CD4-positive, alpha-beta T cell treated with Interleukin-17A for 1 hour (primary cell): ENCODE measurements around the gene KYAT1.
A peak's percentile ranks its signal among the peaks of the same experiment; 100 is the strongest.
"Not testable (repeated sequence)": the region's sequence is repeated elsewhere in the genome, so short reads cannot be mapped to it uniquely, and the experiment has no call there.

Experiments used
- DNase-seq: peaks from one replicate; pipeline ENCODE4 v3.0.0-alpha.2; 2020

The KYAT1 gene

DNA sequence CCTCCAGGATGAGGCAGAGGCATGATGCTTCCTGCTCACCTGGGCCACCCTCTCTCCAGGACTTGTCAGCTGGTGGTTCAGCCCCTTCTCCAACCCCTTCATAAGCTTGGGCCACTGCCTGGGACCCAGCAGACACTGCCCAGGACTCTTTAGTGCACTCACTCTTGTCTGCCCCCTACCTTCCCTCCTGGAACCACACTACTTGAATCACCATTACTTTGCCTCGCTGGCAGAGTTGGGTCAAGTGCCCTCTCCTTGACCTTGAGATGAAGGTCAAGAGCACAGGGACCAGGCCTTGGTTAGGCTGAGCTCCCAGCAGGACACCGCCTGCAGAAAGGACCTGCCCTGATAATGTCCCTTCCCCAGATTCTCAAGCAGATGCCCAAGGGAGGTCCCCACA, 71.9 kb downstream of the KYAT1 start:
- no peak for DNase-seq

- DNase-seq = no peak
Measured at GRCh38 chr9:128809036-128809599, 72.6 kb downstream of the KYAT1 start.

DNA sequence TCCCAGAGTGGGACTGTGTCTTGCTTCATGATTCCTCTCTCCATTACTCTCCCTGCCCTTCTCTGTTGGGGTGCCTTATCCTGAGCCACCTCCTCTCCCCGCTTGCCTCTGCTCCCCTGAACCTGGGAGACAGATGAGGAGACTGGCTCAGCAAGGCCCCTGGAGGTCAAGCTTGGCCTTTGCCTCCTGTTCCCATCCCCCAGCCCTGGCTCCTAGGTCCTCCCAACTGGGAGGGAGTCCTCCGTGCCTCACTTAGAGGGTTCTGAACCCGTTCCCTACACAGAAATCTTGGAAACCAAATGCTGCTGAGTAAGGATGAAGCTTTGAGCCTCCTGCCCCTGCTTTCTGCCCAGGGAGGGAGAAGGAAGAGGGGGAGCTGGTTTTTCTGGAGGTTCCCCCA, 73.2 kb downstream of the KYAT1 start:
- DNase-seq = no peak

- no peak for DNase-seq
Measured at GRCh38 chr9:128807827-128808226, 73.9 kb downstream of the KYAT1 start.

GRCh38 chr9:128805661-128806060, 76.1 kb downstream of the KYAT1 start:
- DNase-seq = no peak

DNA sequence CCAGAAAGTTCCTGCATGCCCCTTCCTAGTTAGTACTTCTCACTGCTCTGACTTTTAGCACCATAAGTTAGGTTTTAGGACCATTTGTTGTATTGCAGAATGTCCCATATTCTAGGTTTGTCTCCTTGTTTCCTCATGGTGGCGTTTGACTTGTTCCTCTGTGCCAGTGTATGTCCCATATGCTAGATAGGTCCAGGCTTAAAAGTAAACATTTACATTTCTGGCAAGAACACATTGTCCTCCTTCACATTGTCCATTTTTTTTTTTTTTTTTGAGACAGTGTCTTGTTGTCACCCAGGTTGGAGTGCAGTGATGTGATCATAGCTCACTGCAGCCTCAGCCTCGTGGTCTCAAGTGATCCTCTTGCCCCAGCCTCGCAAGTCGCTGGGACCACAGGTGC, 79.3 kb downstream of the KYAT1 start:
- no peak for DNase-seq

- no peak for DNase-seq
Measured at GRCh38 chr9:128800061-128800460, 81.7 kb downstream of the KYAT1 start.

DNA sequence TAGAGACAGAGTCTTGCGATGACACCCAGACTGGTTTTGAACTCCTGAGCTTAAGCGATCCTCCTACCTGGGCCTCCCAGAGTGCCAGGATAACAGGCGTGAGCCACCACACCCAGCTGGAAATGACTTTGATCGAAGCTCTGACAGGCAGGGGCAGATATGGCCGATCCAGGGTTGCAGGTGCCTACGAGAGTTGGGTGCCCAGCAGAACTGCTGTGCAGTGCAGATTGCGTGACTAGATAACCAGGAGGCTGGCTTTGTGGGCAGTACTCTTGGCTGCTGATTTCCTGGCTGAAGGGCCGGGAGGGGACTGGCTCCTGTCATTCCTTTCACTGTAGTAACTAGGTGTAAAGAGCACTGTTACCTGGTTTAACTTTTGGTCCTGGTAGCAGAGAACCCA, 82.9 kb downstream of the KYAT1 start:
- DNase-seq = no peak

- not testable (repeated sequence) for DNase-seq
Measured at GRCh38 chr9:128794961-128795360, 86.8 kb downstream of the KYAT1 start.

- DNase-seq = no peak
Measured at GRCh38 chr9:128792978-128793686, 88.6 kb downstream of the KYAT1 start.

- DNase-seq = no peak
Measured at GRCh38 chr9:128792134-128792533, 89.6 kb downstream of the KYAT1 start.

- no peak for DNase-seq
Measured at GRCh38 chr9:128790536-128790935, 91.2 kb downstream of the KYAT1 start.

- DNase-seq = no peak
Measured at GRCh38 chr9:128788445-128788844, 93.3 kb downstream of the KYAT1 start.

- no peak for DNase-seq
Measured at GRCh38 chr9:128787659-128788058, 94.1 kb downstream of the KYAT1 start.

DNA sequence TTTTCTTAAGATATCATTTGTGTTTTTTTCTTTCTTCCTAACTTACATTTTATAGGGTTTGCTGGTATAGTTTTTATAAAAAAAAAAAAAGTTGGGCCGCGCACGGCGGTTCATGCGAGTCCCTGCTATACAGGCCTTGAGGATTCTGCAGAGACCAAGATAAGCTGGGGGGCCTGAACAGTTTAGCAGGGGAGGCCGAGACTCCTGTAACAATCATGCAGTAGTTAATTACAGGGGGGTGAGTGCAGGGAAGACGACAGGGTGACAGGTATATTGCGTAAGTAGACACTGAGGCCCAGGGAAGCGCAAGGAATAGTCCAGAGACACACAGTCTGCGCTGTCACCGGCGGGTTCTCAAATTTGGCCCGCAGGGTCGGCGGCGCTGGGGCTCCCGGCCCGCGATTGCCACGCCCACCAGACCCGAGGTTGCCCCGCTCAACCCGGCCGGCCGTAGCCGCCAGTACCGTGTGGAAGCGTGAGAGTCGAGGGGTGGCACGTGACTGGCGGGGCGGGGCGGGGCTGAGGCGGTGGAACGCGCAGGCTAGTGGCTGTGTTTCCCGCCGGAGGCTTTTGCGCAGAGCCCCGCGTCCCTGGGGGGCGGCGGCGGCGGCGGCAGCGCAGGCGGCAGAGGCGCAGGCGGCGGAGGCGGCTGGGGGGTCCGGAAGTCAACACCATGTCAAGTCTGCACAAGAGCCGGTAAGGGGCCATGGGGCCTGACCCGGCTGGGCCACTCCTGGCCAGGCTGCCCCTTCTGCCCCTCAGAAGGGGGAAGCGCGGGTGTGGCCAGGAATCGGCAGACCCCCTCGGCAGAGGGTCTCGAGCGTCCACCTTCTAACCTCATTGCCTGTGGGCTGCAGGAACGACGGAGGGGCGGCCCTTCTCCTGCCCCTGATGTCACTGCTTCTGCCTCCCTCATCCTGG, 94.8 kb downstream of the KYAT1 start, which contains the start of gene TBC1D13:
TBC1D13 (plus strand) TSS at position 573 of the 921 bp plus-strand sequence; CDS start at position 674, 101 bp downstream.
- DNase-seq = peak; percentile 92

DNA sequence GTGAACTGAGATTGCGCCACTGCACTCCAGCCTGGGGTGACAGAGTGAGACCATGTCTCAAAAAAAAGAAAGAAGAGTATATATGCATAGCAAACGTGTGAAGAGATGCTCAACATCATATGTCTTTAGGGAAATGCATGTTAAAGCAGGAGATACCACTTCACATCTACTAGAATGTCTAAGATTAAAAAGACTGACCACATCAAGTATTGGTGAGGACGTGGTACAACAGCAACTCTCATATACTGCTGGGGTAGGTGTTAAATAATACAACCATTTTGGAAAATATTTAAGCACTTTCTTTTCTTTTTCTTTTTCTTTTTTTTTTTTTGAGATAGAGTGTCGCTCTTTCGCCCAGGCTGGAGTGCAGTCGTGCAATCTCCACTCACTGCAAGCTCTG, 96.3 kb downstream of the KYAT1 start:
- DNase-seq = no peak
